A673 (cell line): Measurements from ENCODE around the gene KDM4E.

Experiments
- CTCF ChIP-seq: fragments of 300-800, 200-600 bp; sonication (generic); conservative IDR thresholded peaks from 2 replicates; pipeline ENCODE4 v1.5.1; 2017; ENCODE audit warnings: low read depth, mild to moderate bottlenecking, antibody characterized with exemption, low read length, moderate library complexity, mixed read lengths
- EZH2 ChIP-seq: fragments of 200-600 bp; sonication (generic); IDR thresholded peaks from 2 replicates; pipeline ENCODE4 v1.6.1; 2017; ENCODE audit warnings: borderline replicate concordance, low read depth, mild to moderate bottlenecking, mixed read lengths, antibody characterized with exemption, low read length; ENCODE audit not compliant: poor library complexity, severe bottlenecking

GRCh38 chr11:95070471-95070870, 45.4 kb downstream of the KDM4E start:
- TF ChIP-seq CTCF: no peak
- TF ChIP-seq EZH2: no peak
